H9 (cell line): ENCODE results near the gene CENPP. TPM values are rescaled to one million over a fixed set of nuclear protein-coding genes. Genes with fewer than 3 reads are reported as not detected.

Experiments used
- DNase-seq: peaks from one replicate; pipeline ENCODE4 v3.0.0-alpha.2; 2017
- H2AFZ ChIP-seq: one replicate; pipeline ENCODE4 v1.6.1; 2013; ENCODE audit warnings: mild to moderate bottlenecking, low read length, control low read depth, moderate library complexity
- H2AK5ac ChIP-seq: 2 replicates; pipeline ENCODE4 v1.6.1; 2013; ENCODE audit warnings: low read length, control low read depth, mixed read lengths; ENCODE audit not compliant: insufficient read length
- H2BK120ac ChIP-seq: one replicate; pipeline ENCODE4 v1.6.1; 2013; ENCODE audit warnings: low read depth, mild to moderate bottlenecking, low read length, control low read depth, inconsistent platforms; ENCODE audit not compliant: poor library complexity, severe bottlenecking
- H2BK12ac ChIP-seq: 2 replicates; pipeline ENCODE4 v1.6.1; 2013; ENCODE audit warnings: low read length, control low read depth, mixed read lengths, low read depth; ENCODE audit not compliant: insufficient read length
- H2BK15ac ChIP-seq: 2 replicates; pipeline ENCODE4 v1.6.1; 2013; ENCODE audit warnings: low read depth, low read length, control low read depth
- H2BK20ac ChIP-seq: one replicate; pipeline ENCODE4 v1.6.1; 2013; ENCODE audit warnings: low read depth, mild to moderate bottlenecking, low read length, control low read depth, inconsistent platforms; ENCODE audit not compliant: poor library complexity, severe bottlenecking
- H2BK5ac ChIP-seq: 2 replicates; pipeline ENCODE4 v1.6.1; 2013; ENCODE audit warnings: low read length, control low read depth, mixed read lengths; ENCODE audit not compliant: insufficient read length
- H3K14ac ChIP-seq: 2 replicates; pipeline ENCODE4 v1.6.1; 2013; ENCODE audit warnings: low read length, control low read depth; ENCODE audit not compliant: insufficient read depth
- H3K18ac ChIP-seq: 2 replicates; pipeline ENCODE4 v1.6.1; 2013; ENCODE audit warnings: low read depth, mild to moderate bottlenecking, mixed read lengths, low read length, control low read depth; ENCODE audit not compliant: insufficient read length
- H3K23ac ChIP-seq: 2 replicates; pipeline ENCODE4 v1.6.1; 2013; ENCODE audit warnings: low read length, control low read depth, mixed read lengths, low read depth; ENCODE audit not compliant: insufficient read length
- H3K23me2 ChIP-seq: 2 replicates; pipeline ENCODE4 v1.6.1; 2013; ENCODE audit warnings: low read depth, mild to moderate bottlenecking, mixed read lengths, low read length, control low read depth; ENCODE audit not compliant: insufficient read length, poor library complexity, severe bottlenecking
- H3K27ac ChIP-seq: 2 replicates; pipeline ENCODE4 v1.5.1; 2013; ENCODE audit warnings: low read length, control low read depth, mixed read lengths, low read depth; ENCODE audit not compliant: insufficient read length
- H3K27me3 ChIP-seq: 2 replicates; pipeline ENCODE4 v1.6.1; 2013; ENCODE audit warnings: low read length, control low read depth, inconsistent platforms; ENCODE audit not compliant: insufficient read depth
- H3K4ac ChIP-seq: 2 replicates; pipeline ENCODE4 v1.6.1; 2013; ENCODE audit warnings: low read depth, mild to moderate bottlenecking, control low read depth, inconsistent platforms, low read length, moderate library complexity
- H3K4me1 ChIP-seq: 2 replicates; pipeline ENCODE4 v1.6.1; 2013; ENCODE audit warnings: low read length, control low read depth, inconsistent platforms; ENCODE audit not compliant: insufficient read depth
- H3K4me2 ChIP-seq: 2 replicates; pipeline ENCODE4 v1.6.1; 2013; ENCODE audit warnings: low read length, control low read depth, mixed read lengths; ENCODE audit not compliant: insufficient read length, insufficient read depth
- H3K56ac ChIP-seq: 2 replicates; pipeline ENCODE4 v1.6.1; 2013; ENCODE audit warnings: low read depth, mild to moderate bottlenecking, mixed read lengths, low read length, control low read depth; ENCODE audit not compliant: insufficient read length
- H3K79me1 ChIP-seq: 2 replicates; pipeline ENCODE4 v1.6.1; 2013; ENCODE audit warnings: low read depth, mild to moderate bottlenecking, moderate library complexity, low read length, control low read depth, inconsistent platforms; ENCODE audit not compliant: insufficient read depth, poor library complexity, severe bottlenecking
- H3K79me2 ChIP-seq: 2 replicates; pipeline ENCODE4 v1.6.1; 2013; ENCODE audit warnings: low read length, control low read depth, inconsistent platforms; ENCODE audit not compliant: insufficient read depth
- H3K9ac ChIP-seq: 2 replicates; pipeline ENCODE4 v1.6.1; 2013; ENCODE audit warnings: low read length, control low read depth, mixed read lengths; ENCODE audit not compliant: insufficient read length; ENCODE audit errors: extremely low read depth
- H3K9me3 ChIP-seq: one replicate; pipeline ENCODE4 v1.6.1; 2013; ENCODE audit warnings: low read depth, low read length, inconsistent platforms; ENCODE audit not compliant: control insufficient read depth
- H3T11ph ChIP-seq: one replicate; pipeline ENCODE4 v1.6.1; 2013; ENCODE audit warnings: mild to moderate bottlenecking, low read length, control low read depth, inconsistent platforms
- H4K20me1 ChIP-seq: one replicate; pipeline ENCODE4 v1.6.1; 2013; ENCODE audit not compliant: control insufficient read depth, insufficient read length, insufficient read depth
- H4K5ac ChIP-seq: 2 replicates; pipeline ENCODE4 v1.6.1; 2013; ENCODE audit warnings: low read depth, mild to moderate bottlenecking, mixed read lengths, low read length, control low read depth; ENCODE audit not compliant: insufficient read length
- H4K8ac ChIP-seq: replicated peaks from 2 replicates; pipeline ENCODE4 v1.6.1; 2013; ENCODE audit warnings: low read length, control low read depth, mixed read lengths, low read depth; ENCODE audit not compliant: insufficient read length
- H4K91ac ChIP-seq: 2 replicates; pipeline ENCODE4 v1.6.1; 2013; ENCODE audit warnings: low read depth, mild to moderate bottlenecking, moderate library complexity, mixed read lengths, low read length, control low read depth; ENCODE audit not compliant: insufficient read length
- H3K27ac Mint-ChIP-seq, 3 experiments: 2 replicates in 2 of 3; 3 replicates in 1 of 3; pipeline ENCODE4 v1.8.0; 2020 to 2021; ENCODE audit warnings: mixed read lengths in 3 of 3, mild to moderate bottlenecking in 1 of 3, moderate library complexity in 1 of 3
- H3K27me3 Mint-ChIP-seq: 2 replicates; pipeline ENCODE4 v1.8.0; 2021; ENCODE audit warnings: low read depth, mild to moderate bottlenecking, moderate library complexity, mixed read lengths
- H3K36me3 Mint-ChIP-seq, 3 experiments: 2 replicates in 2 of 3; 3 replicates in 1 of 3; pipeline ENCODE4 v1.8.0; 2020 to 2021; ENCODE audit warnings: low read depth in 3 of 3, mixed read lengths in 3 of 3; ENCODE audit not compliant: insufficient read depth in 1 of 3
- H3K4me1 Mint-ChIP-seq, 2 experiments: 2 replicates each; pipeline ENCODE4 v1.8.0; 2020; ENCODE audit warnings: mixed read lengths in 2 of 2
- H3K4me3 Mint-ChIP-seq, 2 experiments: 2 replicates in 1 of 2; 3 replicates in 1 of 2; pipeline ENCODE4 v1.8.0; 2020 to 2021; ENCODE audit warnings: mild to moderate bottlenecking in 2 of 2, mixed read lengths in 2 of 2, moderate library complexity in 1 of 2
- H3K9me3 Mint-ChIP-seq, 2 experiments: 2 replicates in 1 of 2; 3 replicates in 1 of 2; pipeline ENCODE4 v1.8.0; 2020; ENCODE audit warnings: mild to moderate bottlenecking in 2 of 2, mixed read lengths in 2 of 2, moderate library complexity in 1 of 2
- WGBS: extraction: QIAGEN DNeasy Blood & Tissue Kit; methylation state at CpG from one replicate; pipeline ENCODE4 v1.1.7; 2013; ENCODE audit warnings: missing lambda C conversion rate, low lambda C conversion rate, mixed read lengths; ENCODE audit not compliant: insufficient read length; ENCODE audit errors: extremely low coverage; 5-methylcytosine and 5-hydroxymethylcytosine counted together
- total RNA-seq: library from RNA; stranded (reverse); gene quantifications from 2 replicates; pipeline ENCODE4 v1.2.1, GENCODE V29; 2021
- TF ChIP-seq, protein P1 (sequence below): fragments of 200-600 bp; sonication (generic); conservative IDR thresholded peaks from 3 replicates; pipeline ENCODE4 v1.8.0; 2021; ENCODE audit warnings: antibody characterized with exemption, mild to moderate bottlenecking

Gene CENPP
- total RNA-seq, 1 experiment from 2014 or later: 9.1 TPM

DNA sequence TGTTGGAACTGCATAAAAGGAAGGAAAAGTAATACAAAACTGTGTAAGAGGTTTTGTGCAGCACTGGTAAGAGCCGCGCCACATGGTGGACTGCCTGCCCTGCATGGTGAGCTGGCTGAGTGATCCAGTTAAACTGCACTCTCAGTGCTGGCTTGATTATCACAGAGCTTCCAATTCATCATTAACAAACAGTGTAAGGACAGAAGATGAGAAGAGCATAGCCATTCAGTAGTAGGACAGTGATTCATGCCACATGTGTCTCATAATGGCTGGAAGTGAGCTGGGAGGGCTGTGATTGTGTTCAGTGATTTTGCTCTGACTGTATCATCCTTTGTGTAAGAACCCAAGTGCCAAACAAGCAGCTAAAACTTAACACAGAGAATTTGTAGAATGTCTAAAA is 142.5 kb downstream of the CENPP start:
- no peak overlapping the region for H3K56ac ChIP-seq
- H3K27ac Mint-ChIP-seq: no peak overlapping the region; a peak in 1 of 7 replicates
- H4K91ac ChIP-seq: no peak overlapping the region
- DNase-seq: no peak
- no peak overlapping the region for H2AFZ ChIP-seq
- H3K23ac ChIP-seq: no peak overlapping the region
- H3K9me3 Mint-ChIP-seq: no peaks in the 10 kb centered on the region
- H3K27me3 ChIP-seq: no peaks in the 10 kb centered on the region
- H2BK12ac ChIP-seq: no peak overlapping the region
- no peaks in the 10 kb centered on the region for H3K23me2 ChIP-seq
- TF ChIP-seq, protein P1, sequence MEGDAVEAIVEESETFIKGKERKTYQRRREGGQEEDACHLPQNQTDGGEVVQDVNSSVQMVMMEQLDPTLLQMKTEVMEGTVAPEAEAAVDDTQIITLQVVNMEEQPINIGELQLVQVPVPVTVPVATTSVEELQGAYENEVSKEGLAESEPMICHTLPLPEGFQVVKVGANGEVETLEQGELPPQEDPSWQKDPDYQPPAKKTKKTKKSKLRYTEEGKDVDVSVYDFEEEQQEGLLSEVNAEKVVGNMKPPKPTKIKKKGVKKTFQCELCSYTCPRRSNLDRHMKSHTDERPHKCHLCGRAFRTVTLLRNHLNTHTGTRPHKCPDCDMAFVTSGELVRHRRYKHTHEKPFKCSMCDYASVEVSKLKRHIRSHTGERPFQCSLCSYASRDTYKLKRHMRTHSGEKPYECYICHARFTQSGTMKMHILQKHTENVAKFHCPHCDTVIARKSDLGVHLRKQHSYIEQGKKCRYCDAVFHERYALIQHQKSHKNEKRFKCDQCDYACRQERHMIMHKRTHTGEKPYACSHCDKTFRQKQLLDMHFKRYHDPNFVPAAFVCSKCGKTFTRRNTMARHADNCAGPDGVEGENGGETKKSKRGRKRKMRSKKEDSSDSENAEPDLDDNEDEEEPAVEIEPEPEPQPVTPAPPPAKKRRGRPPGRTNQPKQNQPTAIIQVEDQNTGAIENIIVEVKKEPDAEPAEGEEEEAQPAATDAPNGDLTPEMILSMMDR: no peak
- H3K36me3 Mint-ChIP-seq: no peaks in the 10 kb centered on the region
- no peaks in the 10 kb centered on the region for H3K4me1 ChIP-seq
- H3K9ac ChIP-seq: no peak overlapping the region
- H3K18ac ChIP-seq: no peak overlapping the region
- H3K4me3 Mint-ChIP-seq: no peak overlapping the region
- no peaks in the 10 kb centered on the region for H3K27me3 Mint-ChIP-seq
- no peaks in the 10 kb centered on the region for H3K9me3 ChIP-seq
- no peak overlapping the region for H2BK5ac ChIP-seq
- H4K5ac ChIP-seq: no peak overlapping the region
- H3K4ac ChIP-seq: no peak overlapping the region
- no peak overlapping the region for H3T11ph ChIP-seq
- H2AK5ac ChIP-seq: no peak overlapping the region
- no peaks in the 10 kb centered on the region for H3K79me2 ChIP-seq
- no peak overlapping the region for H3K4me2 ChIP-seq
- H3K14ac ChIP-seq: no peak overlapping the region
- no peaks in the 10 kb centered on the region for H4K20me1 ChIP-seq
- no peak overlapping the region for H3K27ac ChIP-seq
- no peak overlapping the region for H2BK20ac ChIP-seq
- H2BK120ac ChIP-seq: no peak overlapping the region
- no peaks in the 10 kb centered on the region for H3K79me1 ChIP-seq
- WGBS: no CpG with 5 or more reads among the region's 2 CpGs
- H2BK15ac ChIP-seq: no peak overlapping the region
- peaks cover 4 to 6% of the 10 kb centered on the region in 2 experiments for H3K4me1 Mint-ChIP-seq
- no peak overlapping the region for H4K8ac ChIP-seq
